ENCODE measurements around the gene KMT2D.

KMT2D gene

GRCh38 chr12:49018261-49019119 is 42.1 kb downstream of the KMT2D start, which contains the start of gene PRKAG1:
Gene PRKAG1 (minus strand): TSS chr12:49018776. CDS start chr12:49018740, 36 bp downstream.
- DNase-seq = peak; percentile 89 to 91

- no peak for DNase-seq
Observed at GRCh38 chr12:49017891-49018260, 42.7 kb downstream of the KMT2D start.

- no peak for DNase-seq
Observed at GRCh38 chr12:49015196-49015595, 45.4 kb downstream of the KMT2D start.

- no peak for DNase-seq
Observed at GRCh38 chr12:49014547-49014946, 46.0 kb downstream of the KMT2D start.

GRCh38 chr12:49013428-49013827 is 47.2 kb downstream of the KMT2D start:
- DNase-seq = no peak

GRCh38 chr12:49012739-49013138 is 47.9 kb downstream of the KMT2D start:
- no peak for DNase-seq

All from hippocampal formation (tissue), 2 donors.